MM.1S (cell line): Measurements from ENCODE around the gene PCDHGB1.
"Not testable (repeated sequence)": the region's sequence is repeated elsewhere in the genome, so short reads cannot be mapped to it uniquely, and the experiment has no call there.

Experiments used
- DNase-seq: peaks from one replicate; pipeline ENCODE4 v3.0.0-alpha.2; 2015
- H2AFZ ChIP-seq: fragments of 300-600 bp; sonication (generic); 2 replicates; pipeline ENCODE4 v1.6.0; 2016; ENCODE audit warnings: antibody characterized with exemption, low read length
- H3F3A ChIP-seq: fragments of 300-600 bp; sonication (generic); 2 replicates; pipeline ENCODE4 v1.6.1; 2016; ENCODE audit warnings: mild to moderate bottlenecking, antibody characterized with exemption, low read length, moderate library complexity, mixed read lengths; ENCODE audit not compliant: insufficient read depth
- H3K27ac ChIP-seq: fragments of 300-600 bp; sonication (generic); 2 replicates; pipeline ENCODE4 v1.5.1; 2016; ENCODE audit warnings: mild to moderate bottlenecking, low read length
- H3K27me3 ChIP-seq: fragments of 300-600 bp; sonication (generic); replicated peaks from 2 replicates; pipeline ENCODE4 v1.6.0; 2016; ENCODE audit warnings: low read length; ENCODE audit not compliant: insufficient read depth
- H3K36me3 ChIP-seq: fragments of 300-600 bp; sonication (generic); replicated peaks from 2 replicates; pipeline ENCODE4 v1.6.1; 2016; ENCODE audit warnings: mild to moderate bottlenecking, low read length, mixed read lengths; ENCODE audit not compliant: insufficient read depth
- H3K4me1 ChIP-seq: fragments of 300-600 bp; sonication (generic); 2 replicates; pipeline ENCODE4 v1.6.1; 2016; ENCODE audit warnings: low read length, mixed read lengths
- H3K4me2 ChIP-seq: fragments of 300-600 bp; sonication (generic); 2 replicates; pipeline ENCODE4 v1.6.0; 2016; ENCODE audit warnings: low read depth, low read length
- H3K4me3 ChIP-seq: fragments of 300-600 bp; sonication (generic); 2 replicates; pipeline ENCODE4 v1.5.1; 2016; ENCODE audit warnings: low read length, mixed read lengths
- H3K79me2 ChIP-seq: fragments of 300-600 bp; sonication (generic); 2 replicates; pipeline ENCODE4 v1.6.1; 2016; ENCODE audit warnings: mixed run types, low read length, mixed read lengths
- H3K9ac ChIP-seq: fragments of 300-600 bp; sonication (generic); 2 replicates; pipeline ENCODE4 v1.6.1; 2016; ENCODE audit warnings: low read length, mixed read lengths
- H3K9me2 ChIP-seq: fragments of 300-600 bp; sonication (generic); replicated peaks from 2 replicates; pipeline ENCODE4 v1.6.1; 2016; ENCODE audit warnings: mild to moderate bottlenecking, low read length, mixed read lengths; ENCODE audit not compliant: insufficient read depth
- H3K9me3 ChIP-seq: fragments of 300-600 bp; sonication (generic); replicated peaks from 2 replicates; pipeline ENCODE4 v1.6.1; 2016; ENCODE audit warnings: mild to moderate bottlenecking, low read length, mixed read lengths; ENCODE audit not compliant: insufficient read depth
- H4K20me1 ChIP-seq: fragments of 300-600 bp; sonication (generic); 2 replicates; pipeline ENCODE4 v1.6.1; 2016; ENCODE audit warnings: mild to moderate bottlenecking, low read length, moderate library complexity, mixed read lengths; ENCODE audit not compliant: insufficient read depth
- CTCF ChIP-seq: fragments of 300-600 bp; sonication (generic); IDR thresholded peaks from 2 replicates; pipeline ENCODE4 v1.5.1; 2016; ENCODE audit warnings: antibody characterized with exemption, low read length, mixed read lengths
- EZH2 ChIP-seq: fragments of 300-600 bp; sonication (generic); optimal IDR thresholded peaks from 2 replicates; pipeline ENCODE3; 2017; ENCODE audit warnings: low read depth, mild to moderate bottlenecking, antibody characterized with exemption, low read length, mixed read lengths
- EZH2phosphoT487 ChIP-seq: fragments of 300-600 bp; sonication (generic); IDR thresholded peaks from 2 replicates; pipeline ENCODE4 v1.6.1; 2018; ENCODE audit warnings: antibody characterized with exemption, low read length

The PCDHGB1 gene

GRCh38 chr5:141393267-141393666 is 43.4 kb downstream of the PCDHGB1 start:
- DNase-seq, result no peak
- no peaks in the 10 kb centered on the region for H3K79me2 ChIP-seq
- H3K36me3 ChIP-seq, result no peaks in the 10 kb centered on the region
- no peak overlapping the region for H3K27ac ChIP-seq
- no peaks in the 10 kb centered on the region for H3K9me3 ChIP-seq
- H3K27me3 ChIP-seq, result 0 out of 2 replicates have a peak, but pooled peaks cover 5% of the 10 kb centered on the region
- no peaks in the 10 kb centered on the region for H4K20me1 ChIP-seq
- no peaks in the 10 kb centered on the region for H3F3A ChIP-seq
- no peaks in the 10 kb centered on the region for H3K9me2 ChIP-seq
- no peak overlapping the region for H3K4me3 ChIP-seq
- H2AFZ ChIP-seq, result no peak overlapping the region
- no peak overlapping the region for H3K4me2 ChIP-seq
- H3K4me1 ChIP-seq, result no peaks in the 10 kb centered on the region
- TF ChIP-seq EZH2 (no peak), CTCF (no peak), EZH2phosphoT487 (no peak)
- no peak overlapping the region for H3K9ac ChIP-seq

GRCh38 chr5:141394401-141395187 is 44.7 kb downstream of the PCDHGB1 start:
- DNase-seq, H3K36me3 ChIP-seq, H3K9me3 ChIP-seq: not testable (repeated sequence)

GRCh38 chr5:141397756-141398551 is 48.1 kb downstream of the PCDHGB1 start, which contains the start of gene PCDHGB5:
PCDHGB5 (plus strand) TSS chr5:141397947; CDS start chr5:141398128, 181 bp downstream.
- not testable (repeated sequence) for H3K4me3 ChIP-seq, H3K4me2 ChIP-seq, H3F3A ChIP-seq, H3K9me2 ChIP-seq, H2AFZ ChIP-seq, H3K4me1 ChIP-seq, H3K79me2 ChIP-seq, H3K9ac ChIP-seq, H4K20me1 ChIP-seq, H3K9me3 ChIP-seq, H3K36me3 ChIP-seq, H3K27me3 ChIP-seq, H3K27ac ChIP-seq
- peak; percentile 49 for TF ChIP-seq CTCF
- peak; percentile 48 for DNase-seq

More at GRCh38 chr5:141394401-141395187, 44.7 kb downstream of the PCDHGB1 start:
- not testable (repeated sequence) for H3K27me3 ChIP-seq, H3K4me3 ChIP-seq, H3K9me2 ChIP-seq, H3K27ac ChIP-seq, H3K79me2 ChIP-seq, H2AFZ ChIP-seq, H3K9ac ChIP-seq, H3K4me2 ChIP-seq, H3K4me1 ChIP-seq, H3F3A ChIP-seq, H4K20me1 ChIP-seq

- H3K9me2 ChIP-seq, result no peaks in the 10 kb centered on the region
- H3F3A ChIP-seq, result no peaks in the 10 kb centered on the region
- H3K27ac ChIP-seq, result no peak overlapping the region
- H4K20me1 ChIP-seq, result no peaks in the 10 kb centered on the region
- H3K9me3 ChIP-seq, result no peaks in the 10 kb centered on the region
- TF ChIP-seq EZH2phosphoT487 (no peak), CTCF (no peak), EZH2 (no peak)
- H3K4me2 ChIP-seq, result no peak overlapping the region
- H3K4me3 ChIP-seq, result no peak overlapping the region
- H3K79me2 ChIP-seq, result no peaks in the 10 kb centered on the region
- no peak for DNase-seq
- H2AFZ ChIP-seq, result no peak overlapping the region
- H3K4me1 ChIP-seq, result no peaks in the 10 kb centered on the region
- H3K36me3 ChIP-seq, result no peaks in the 10 kb centered on the region
- no peak overlapping the region for H3K9ac ChIP-seq
- peaks cover 10% of the 10 kb centered on the region; the same call in 1 of the 2 replicates for H3K27me3 ChIP-seq
Measured at GRCh38 chr5:141398608-141399007, 48.7 kb downstream of the PCDHGB1 start.
